HEK293 (cell line): ENCODE results near the gene DNAI1.

Source experiments
- CTCF ChIA-PET: fragments of 350-600 bp; formaldehyde crosslinking; extraction: SDS; loops from one replicate; lab custom pipeline; 2021; ENCODE audit warnings: antibody characterized with exemption; lab: Yijun Ruan, JAX
- POLR2A ChIA-PET: fragments of 300-600 bp; formaldehyde crosslinking; extraction: SDS; loops from one replicate; lab custom pipeline; 2020; ENCODE audit warnings: antibody characterized with exemption, inconsistent platforms; lab: Yijun Ruan, JAX
- H3K27ac ChIP-seq: fragments of 200-500 bp; sonication (Bioruptor generic); 2 replicates; pipeline ENCODE4 v1.5.1; 2014; ENCODE audit warnings: low read depth, low read length, control low read depth, inconsistent platforms; ENCODE audit errors: extremely low read depth
- H3K36me3 ChIP-seq, 2 experiments: fragments of 200-500 bp in 1 of 2; sonication (Bioruptor generic) in 1 of 2; 1 replicate in 1 of 2; 2 replicates in 1 of 2; pipeline ENCODE4 v1.5.1; 2014 to 2017; ENCODE audit warnings: inconsistent platforms in 2 of 2, low read length in 2 of 2; ENCODE audit not compliant: control insufficient read depth in 2 of 2, insufficient read depth in 1 of 2
- H3K4me1 ChIP-seq: fragments of 200-500 bp; sonication (Bioruptor generic); 2 replicates; pipeline ENCODE4 v1.5.1; 2014; ENCODE audit warnings: mild to moderate bottlenecking, low read length, inconsistent platforms; ENCODE audit not compliant: control insufficient read depth, insufficient read depth
- H3K4me3 ChIP-seq: 2 replicates; pipeline ENCODE4 v1.5.1; 2011; ENCODE audit warnings: low read depth, mild to moderate bottlenecking, control low read depth, low read length, moderate library complexity
- H3K9me3 ChIP-seq: fragments of 200-500 bp; sonication (Bioruptor generic); 2 replicates; pipeline ENCODE4 v1.5.1; 2014; ENCODE audit warnings: low read depth, low read length, inconsistent platforms; ENCODE audit not compliant: control insufficient read depth, insufficient read depth
- KLF9 ChIP-seq: fragments of 450-650 bp; formaldehyde crosslinking; IDR thresholded peaks from 2 replicates; pipeline ENCODE4 v1.5.1; 2016; ENCODE audit warnings: missing biosample characterization, missing genetic modification characterization, low read depth
- PRDM4 ChIP-seq: fragments of 450-650 bp; formaldehyde crosslinking; IDR thresholded peaks from 2 replicates; pipeline ENCODE4 v1.5.1; 2017; ENCODE audit warnings: missing biosample characterization, missing genetic modification characterization
- TCF7L2 ChIP-seq: IDR thresholded peaks from 2 replicates; pipeline ENCODE4 v1.6.1; 2011; ENCODE audit warnings: low read depth, mild to moderate bottlenecking, inconsistent platforms, low read length, moderate library complexity, borderline replicate concordance
- YY2 ChIP-seq: fragments of 450-650 bp; formaldehyde crosslinking; IDR thresholded peaks from 2 replicates; pipeline ENCODE4 v1.5.1; 2016; ENCODE audit warnings: missing biosample characterization, missing genetic modification characterization
- ZBTB17 ChIP-seq: fragments of 450-650 bp; formaldehyde crosslinking; IDR thresholded peaks from 2 replicates; pipeline ENCODE4 v1.5.1; 2016; ENCODE audit warnings: missing biosample characterization, missing genetic modification characterization
- ZBTB48 ChIP-seq: fragments of 450-650 bp; formaldehyde crosslinking; IDR thresholded peaks from 2 replicates; pipeline ENCODE4 v1.5.1; 2016; ENCODE audit warnings: missing biosample characterization, missing genetic modification characterization
- ZEB2 ChIP-seq: fragments of 450-650 bp; formaldehyde crosslinking; IDR thresholded peaks from 2 replicates; pipeline ENCODE4 v1.5.1; 2016; ENCODE audit warnings: missing biosample characterization, missing genetic modification characterization
- ZFHX2 ChIP-seq: fragments of 450-650 bp; formaldehyde crosslinking; conservative IDR thresholded peaks from 2 replicates; pipeline ENCODE4 v1.5.1; 2016; ENCODE audit warnings: missing biosample characterization, missing genetic modification characterization
- ZFP41 ChIP-seq: fragments of 450-650 bp; formaldehyde crosslinking; IDR thresholded peaks from 2 replicates; pipeline ENCODE4 v1.5.1; 2016; ENCODE audit warnings: missing biosample characterization, missing genetic modification characterization, borderline replicate concordance
- ZNF114 ChIP-seq: fragments of 450-650 bp; formaldehyde crosslinking; IDR thresholded peaks from 2 replicates; pipeline ENCODE4 v1.5.0; 2017; ENCODE audit warnings: missing biosample characterization, missing genetic modification characterization
- ZNF155 ChIP-seq: fragments of 450-650 bp; formaldehyde crosslinking; IDR thresholded peaks from 2 replicates; pipeline ENCODE4 v1.5.1; 2016; ENCODE audit warnings: missing biosample characterization, missing genetic modification characterization
- ZNF223 ChIP-seq: fragments of 450-650 bp; formaldehyde crosslinking; IDR thresholded peaks from 2 replicates; pipeline ENCODE4 v1.5.1; 2016; ENCODE audit warnings: missing biosample characterization, missing genetic modification characterization
- ZNF324 ChIP-seq: fragments of 450-650 bp; formaldehyde crosslinking; IDR thresholded peaks from 2 replicates; pipeline ENCODE4 v1.5.1; 2016; ENCODE audit warnings: missing biosample characterization, missing genetic modification characterization
- ZNF335 ChIP-seq: fragments of 450-650 bp; formaldehyde crosslinking; conservative IDR thresholded peaks from 2 replicates; pipeline ENCODE4 v1.5.1; 2016; ENCODE audit warnings: missing biosample characterization, missing genetic modification characterization
- ZNF510 ChIP-seq: fragments of 450-650 bp; formaldehyde crosslinking; IDR thresholded peaks from 2 replicates; pipeline ENCODE4 v1.5.1; 2018; ENCODE audit warnings: mild to moderate bottlenecking, missing genetic modification characterization, missing biosample characterization; ENCODE audit not compliant: insufficient replicate concordance
- ZNF664 ChIP-seq: fragments of 450-650 bp; formaldehyde crosslinking; IDR thresholded peaks from 2 replicates; pipeline ENCODE4 v1.5.1; 2016; ENCODE audit warnings: missing biosample characterization, missing genetic modification characterization
- ZNF670 ChIP-seq: fragments of 450-650 bp; formaldehyde crosslinking; IDR thresholded peaks from 2 replicates; pipeline ENCODE4 v1.5.1; 2016; ENCODE audit warnings: missing biosample characterization, missing genetic modification characterization, low read depth
- ZSCAN30 ChIP-seq: fragments of 450-650 bp; IDR thresholded peaks from 2 replicates; pipeline ENCODE4 v1.5.1; 2018; ENCODE audit warnings: missing biosample characterization, mild to moderate bottlenecking, missing genetic modification characterization, moderate library complexity
- TF ChIP-seq, protein P1 (sequence below): fragments of 450-650 bp; formaldehyde crosslinking; IDR thresholded peaks from 2 replicates; pipeline ENCODE4 v1.5.1; 2016; ENCODE audit warnings: missing biosample characterization, missing genetic modification characterization
- TF ChIP-seq, protein P2 (sequence below): fragments of 450-650 bp; formaldehyde crosslinking; IDR thresholded peaks from 2 replicates; pipeline ENCODE4 v1.5.1; 2016; ENCODE audit warnings: missing biosample characterization, missing genetic modification characterization
- TF ChIP-seq, protein P3 (sequence below): fragments of 450-650 bp; formaldehyde crosslinking; IDR thresholded peaks from 2 replicates; pipeline ENCODE4 v1.5.1; 2016; ENCODE audit warnings: missing biosample characterization, missing genetic modification characterization, borderline replicate concordance

The DNAI1 gene

GRCh38 chr9:34507966-34508365 is 49.4 kb downstream of the DNAI1 start (continued):
- TF ChIP-seq, protein P1, sequence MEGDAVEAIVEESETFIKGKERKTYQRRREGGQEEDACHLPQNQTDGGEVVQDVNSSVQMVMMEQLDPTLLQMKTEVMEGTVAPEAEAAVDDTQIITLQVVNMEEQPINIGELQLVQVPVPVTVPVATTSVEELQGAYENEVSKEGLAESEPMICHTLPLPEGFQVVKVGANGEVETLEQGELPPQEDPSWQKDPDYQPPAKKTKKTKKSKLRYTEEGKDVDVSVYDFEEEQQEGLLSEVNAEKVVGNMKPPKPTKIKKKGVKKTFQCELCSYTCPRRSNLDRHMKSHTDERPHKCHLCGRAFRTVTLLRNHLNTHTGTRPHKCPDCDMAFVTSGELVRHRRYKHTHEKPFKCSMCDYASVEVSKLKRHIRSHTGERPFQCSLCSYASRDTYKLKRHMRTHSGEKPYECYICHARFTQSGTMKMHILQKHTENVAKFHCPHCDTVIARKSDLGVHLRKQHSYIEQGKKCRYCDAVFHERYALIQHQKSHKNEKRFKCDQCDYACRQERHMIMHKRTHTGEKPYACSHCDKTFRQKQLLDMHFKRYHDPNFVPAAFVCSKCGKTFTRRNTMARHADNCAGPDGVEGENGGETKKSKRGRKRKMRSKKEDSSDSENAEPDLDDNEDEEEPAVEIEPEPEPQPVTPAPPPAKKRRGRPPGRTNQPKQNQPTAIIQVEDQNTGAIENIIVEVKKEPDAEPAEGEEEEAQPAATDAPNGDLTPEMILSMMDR (tag by site-specific recombination): no peak
- TF ChIP-seq ZFP41 (tag by site-specific recombination): no peak
- no peak for TF ChIP-seq ZNF335 (tag by site-specific recombination)

DNA sequence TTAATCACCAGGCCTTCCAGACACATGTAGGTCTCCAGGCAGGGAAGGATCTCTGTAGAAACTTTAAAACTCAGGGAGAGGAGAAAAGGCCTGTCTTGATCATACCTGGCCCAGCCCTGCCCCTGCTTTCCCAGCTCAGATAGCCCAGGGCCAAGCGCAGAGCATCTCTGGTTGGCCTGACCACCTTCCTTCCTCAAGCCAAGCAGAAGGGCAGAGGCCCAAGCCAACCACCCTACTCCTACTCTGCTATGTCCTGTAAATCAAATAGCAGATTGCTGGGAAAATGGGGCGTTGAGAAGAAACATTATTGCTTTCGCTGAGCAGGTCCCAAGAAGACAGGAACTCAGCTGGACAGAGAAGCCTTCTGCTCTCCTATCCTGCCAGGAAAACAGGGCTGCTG is 49.9 kb downstream of the DNAI1 start:
- Histone ChIP-seq H3K9me3 (no peaks in the 10 kb centered on the region), H3K4me3 (no peak overlapping the region), H3K36me3 (no peaks in the 10 kb centered on the region), H3K27ac (no peak overlapping the region), H3K4me1 (peaks cover 3% of the 10 kb centered on the region)
- TF ChIP-seq ZSCAN30: no peak
- no peak for TF ChIP-seq PRDM4
- TF ChIP-seq ZNF155 (tag by site-specific recombination): no peak
- no peak for TF ChIP-seq ZFHX2 (tag by site-specific recombination)
- no peak for TF ChIP-seq YY2 (tag by site-specific recombination)
- no peak for TF ChIP-seq ZNF114 (tag by site-specific recombination)
- TF ChIP-seq, protein P2, sequence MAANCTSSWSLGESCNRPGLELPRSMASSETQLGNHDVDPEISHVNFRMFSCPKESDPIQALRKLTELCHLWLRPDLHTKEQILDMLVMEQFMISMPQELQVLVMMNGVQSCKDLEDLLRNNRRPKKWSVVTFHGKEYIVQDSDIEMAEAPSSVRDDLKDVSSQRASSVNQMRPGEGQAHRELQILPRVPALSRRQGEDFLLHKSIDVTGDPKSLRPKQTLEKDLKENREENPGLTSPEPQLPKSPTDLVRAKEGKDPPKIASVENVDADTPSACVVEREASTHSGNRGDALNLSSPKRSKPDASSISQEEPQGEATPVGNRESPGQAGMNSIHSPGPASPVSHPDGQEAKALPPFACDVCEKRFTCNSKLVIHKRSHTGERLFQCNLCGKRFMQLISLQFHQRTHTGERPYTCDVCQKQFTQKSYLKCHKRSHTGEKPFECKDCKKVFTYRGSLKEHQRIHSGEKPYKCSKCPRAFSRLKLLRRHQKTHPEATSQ (tag by site-specific recombination): no peak
- no peak for TF ChIP-seq ZBTB48 (tag by site-specific recombination)
- no peak for TF ChIP-seq TCF7L2
- CTCF ChIA-PET: interaction anchor here (0.6 to 6.1 kb wide), 4 partner anchors 7 to 175 kb away, joined by 3 to 53 read pairs (median 3); no protein-coding TSS in a partner anchor
- POLR2A ChIA-PET: no interaction called here

- no peaks in the 10 kb centered on the region for H3K36me3 ChIP-seq
- ChIA-PET POLR2A (no interaction called here), CTCF (interaction anchor here (6.1 kb wide), 1 partner anchor 8 kb away, joined by 53 read pairs; no protein-coding TSS in a partner anchor)
- no peak overlapping the region for H3K27ac ChIP-seq
- peaks cover 3% of the 10 kb centered on the region for H3K4me1 ChIP-seq
- no peak overlapping the region for H3K4me3 ChIP-seq
- H3K9me3 ChIP-seq: no peaks in the 10 kb centered on the region
- no peak for TF ChIP-seq KLF9 (tag by site-specific recombination)
- TF ChIP-seq, protein P3, sequence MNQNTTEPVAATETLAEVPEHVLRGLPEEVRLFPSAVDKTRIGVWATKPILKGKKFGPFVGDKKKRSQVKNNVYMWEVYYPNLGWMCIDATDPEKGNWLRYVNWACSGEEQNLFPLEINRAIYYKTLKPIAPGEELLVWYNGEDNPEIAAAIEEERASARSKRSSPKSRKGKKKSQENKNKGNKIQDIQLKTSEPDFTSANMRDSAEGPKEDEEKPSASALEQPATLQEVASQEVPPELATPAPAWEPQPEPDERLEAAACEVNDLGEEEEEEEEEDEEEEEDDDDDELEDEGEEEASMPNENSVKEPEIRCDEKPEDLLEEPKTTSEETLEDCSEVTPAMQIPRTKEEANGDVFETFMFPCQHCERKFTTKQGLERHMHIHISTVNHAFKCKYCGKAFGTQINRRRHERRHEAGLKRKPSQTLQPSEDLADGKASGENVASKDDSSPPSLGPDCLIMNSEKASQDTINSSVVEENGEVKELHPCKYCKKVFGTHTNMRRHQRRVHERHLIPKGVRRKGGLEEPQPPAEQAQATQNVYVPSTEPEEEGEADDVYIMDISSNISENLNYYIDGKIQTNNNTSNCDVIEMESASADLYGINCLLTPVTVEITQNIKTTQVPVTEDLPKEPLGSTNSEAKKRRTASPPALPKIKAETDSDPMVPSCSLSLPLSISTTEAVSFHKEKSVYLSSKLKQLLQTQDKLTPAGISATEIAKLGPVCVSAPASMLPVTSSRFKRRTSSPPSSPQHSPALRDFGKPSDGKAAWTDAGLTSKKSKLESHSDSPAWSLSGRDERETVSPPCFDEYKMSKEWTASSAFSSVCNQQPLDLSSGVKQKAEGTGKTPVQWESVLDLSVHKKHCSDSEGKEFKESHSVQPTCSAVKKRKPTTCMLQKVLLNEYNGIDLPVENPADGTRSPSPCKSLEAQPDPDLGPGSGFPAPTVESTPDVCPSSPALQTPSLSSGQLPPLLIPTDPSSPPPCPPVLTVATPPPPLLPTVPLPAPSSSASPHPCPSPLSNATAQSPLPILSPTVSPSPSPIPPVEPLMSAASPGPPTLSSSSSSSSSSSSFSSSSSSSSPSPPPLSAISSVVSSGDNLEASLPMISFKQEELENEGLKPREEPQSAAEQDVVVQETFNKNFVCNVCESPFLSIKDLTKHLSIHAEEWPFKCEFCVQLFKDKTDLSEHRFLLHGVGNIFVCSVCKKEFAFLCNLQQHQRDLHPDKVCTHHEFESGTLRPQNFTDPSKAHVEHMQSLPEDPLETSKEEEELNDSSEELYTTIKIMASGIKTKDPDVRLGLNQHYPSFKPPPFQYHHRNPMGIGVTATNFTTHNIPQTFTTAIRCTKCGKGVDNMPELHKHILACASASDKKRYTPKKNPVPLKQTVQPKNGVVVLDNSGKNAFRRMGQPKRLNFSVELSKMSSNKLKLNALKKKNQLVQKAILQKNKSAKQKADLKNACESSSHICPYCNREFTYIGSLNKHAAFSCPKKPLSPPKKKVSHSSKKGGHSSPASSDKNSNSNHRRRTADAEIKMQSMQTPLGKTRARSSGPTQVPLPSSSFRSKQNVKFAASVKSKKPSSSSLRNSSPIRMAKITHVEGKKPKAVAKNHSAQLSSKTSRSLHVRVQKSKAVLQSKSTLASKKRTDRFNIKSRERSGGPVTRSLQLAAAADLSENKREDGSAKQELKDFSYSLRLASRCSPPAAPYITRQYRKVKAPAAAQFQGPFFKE (tag by site-specific recombination): no peak
- TF ChIP-seq ZEB2 (tag by site-specific recombination): no peak
- no peak for TF ChIP-seq ZNF664
- no peak for TF ChIP-seq ZBTB17 (tag by site-specific recombination)
- no peak for TF ChIP-seq ZNF223
- TF ChIP-seq ZNF324 (tag by site-specific recombination): no peak
- TF ChIP-seq ZNF670: no peak
- TF ChIP-seq ZNF510: no peak
These were observed 50.3 kb downstream of the DNAI1 start for GRCh38 chr9:34508951-34509350.
